ENCODE results near the gene C9orf72.

GRCh38 chr9:27558307-27558706 is 15.0 kb downstream of the C9orf72 start:
- TF ChIP-seq ZNF317 (CRISPR knock-in tag; IDR thresholded peaks at IDR 0.05) (no peak), CTCF (CRISPR knock-in tag; IDR thresholded peaks at IDR 0.05) (no peak), ZKSCAN5 (CRISPR knock-in tag; IDR thresholded peaks at IDR 0.05) (no peak), ZNF362 (CRISPR knock-in tag; IDR thresholded peaks at IDR 0.05; ENCODE audit: borderline replicate concordance) (no peak), ZBTB40 (IDR thresholded peaks at IDR 0.05) (no peak), ZBTB40 (CRISPR knock-in tag; IDR thresholded peaks at IDR 0.05) (no peak), ZNF800 (CRISPR knock-in tag; IDR thresholded peaks at IDR 0.05) (no peak)

Data from HepG2 (cell line).